Thyroid gland (tissue), 4 donors: ENCODE data around the gene HEMK1.

Source experiments
- POLR2A ChIP-seq, 2 donors: fragments of 450-650 bp; IDR thresholded peaks; one replicate each; pipeline ENCODE4 v1.6.1; 2017; ENCODE audit warnings: antibody characterized with exemption in 2 of 2, mild to moderate bottlenecking in 2 of 2, moderate library complexity in 1 of 2
- TF ChIP-seq, protein P1 (sequence below), 6 experiments: fragments of 200-600 bp in 3 of 6; fragments of 450-650 bp in 3 of 6; sonication (generic) in 3 of 6; IDR thresholded peaks; one replicate each; pipeline ENCODE4 v1.5.1; 2016 to 2019; ENCODE audit warnings: antibody characterized with exemption in 6 of 6, mild to moderate bottlenecking in 2 of 6, inconsistent platforms in 1 of 6, moderate library complexity in 1 of 6

DNA sequence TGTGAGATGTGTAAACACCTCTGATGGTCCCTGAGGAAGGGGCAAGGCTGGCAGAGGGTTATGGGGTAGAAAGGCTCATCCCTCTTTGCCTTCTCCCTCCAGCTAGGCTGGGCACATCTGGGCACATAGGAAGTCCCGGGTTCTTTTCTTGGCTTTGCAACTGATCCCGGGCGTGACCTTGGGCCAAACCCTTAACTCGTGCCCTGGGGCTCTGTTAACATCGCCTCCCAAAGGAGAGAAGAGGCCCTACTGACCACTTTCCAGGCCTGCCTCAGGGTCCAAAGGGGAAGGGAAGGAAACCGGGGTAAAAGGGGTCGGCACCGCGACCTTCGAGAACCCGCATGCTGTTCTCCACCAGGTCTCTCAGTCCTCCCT lies 2.3 kb upstream of the HEMK1 start:
- TF ChIP-seq, protein P1, sequence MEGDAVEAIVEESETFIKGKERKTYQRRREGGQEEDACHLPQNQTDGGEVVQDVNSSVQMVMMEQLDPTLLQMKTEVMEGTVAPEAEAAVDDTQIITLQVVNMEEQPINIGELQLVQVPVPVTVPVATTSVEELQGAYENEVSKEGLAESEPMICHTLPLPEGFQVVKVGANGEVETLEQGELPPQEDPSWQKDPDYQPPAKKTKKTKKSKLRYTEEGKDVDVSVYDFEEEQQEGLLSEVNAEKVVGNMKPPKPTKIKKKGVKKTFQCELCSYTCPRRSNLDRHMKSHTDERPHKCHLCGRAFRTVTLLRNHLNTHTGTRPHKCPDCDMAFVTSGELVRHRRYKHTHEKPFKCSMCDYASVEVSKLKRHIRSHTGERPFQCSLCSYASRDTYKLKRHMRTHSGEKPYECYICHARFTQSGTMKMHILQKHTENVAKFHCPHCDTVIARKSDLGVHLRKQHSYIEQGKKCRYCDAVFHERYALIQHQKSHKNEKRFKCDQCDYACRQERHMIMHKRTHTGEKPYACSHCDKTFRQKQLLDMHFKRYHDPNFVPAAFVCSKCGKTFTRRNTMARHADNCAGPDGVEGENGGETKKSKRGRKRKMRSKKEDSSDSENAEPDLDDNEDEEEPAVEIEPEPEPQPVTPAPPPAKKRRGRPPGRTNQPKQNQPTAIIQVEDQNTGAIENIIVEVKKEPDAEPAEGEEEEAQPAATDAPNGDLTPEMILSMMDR (IDR thresholded peaks at IDR 0.05), result no peak
- no peak for TF ChIP-seq POLR2A (IDR thresholded peaks at IDR 0.05)
